Neural progenitor cell (in vitro differentiated cells): ENCODE results near the gene ARL6. TPM values are rescaled to one million over a fixed set of nuclear protein-coding genes. Genes with fewer than 3 reads are reported as not detected.
A peak's percentile ranks its signal among the peaks of the same experiment; 100 is the strongest.

ENCODE experiments used
- DNase-seq: peaks from one replicate; pipeline ENCODE4 v3.0.0-alpha.2; 2016; ENCODE audit warnings: low spot score
- H2AFZ ChIP-seq: fragments of 200-600 bp; sonication (generic); replicated peaks from 2 replicates; pipeline ENCODE4 v1.6.1; 2016; ENCODE audit warnings: antibody characterized with exemption
- H3F3A ChIP-seq: fragments of 200-600 bp; sonication (generic); 2 replicates; pipeline ENCODE4 v1.6.1; 2016; ENCODE audit warnings: antibody characterized with exemption, low read depth
- H3K27ac ChIP-seq: fragments of 200-600 bp; sonication (generic); 2 replicates; pipeline ENCODE4 v1.5.1; 2016; ENCODE audit warnings: mild to moderate bottlenecking
- H3K27me3 ChIP-seq: fragments of 200-600 bp; sonication (generic); 2 replicates; pipeline ENCODE4 v1.6.1; 2016; ENCODE audit warnings: mild to moderate bottlenecking, moderate library complexity
- H3K36me3 ChIP-seq: fragments of 200-600 bp; sonication (generic); 2 replicates; pipeline ENCODE4 v1.5.1; 2016
- H3K4me1 ChIP-seq: fragments of 200-600 bp; sonication (generic); 2 replicates; pipeline ENCODE4 v1.6.1; 2016; ENCODE audit warnings: mixed run types
- H3K4me2 ChIP-seq: fragments of 200-600 bp; sonication (generic); 2 replicates; pipeline ENCODE4 v1.6.1; 2016
- H3K4me3 ChIP-seq: fragments of 200-600 bp; sonication (generic); 2 replicates; pipeline ENCODE4 v1.5.1; 2016
- H3K79me2 ChIP-seq: fragments of 200-600 bp; sonication (generic); 2 replicates; pipeline ENCODE4 v1.6.1; 2016; ENCODE audit warnings: low read depth
- H3K9ac ChIP-seq: fragments of 200-600 bp; sonication (generic); 2 replicates; pipeline ENCODE4 v1.6.1; 2016
- H3K9me3 ChIP-seq: fragments of 200-600 bp; sonication (generic); 2 replicates; pipeline ENCODE4 v1.5.1; 2016; ENCODE audit warnings: low read depth
- H4K20me1 ChIP-seq: fragments of 200-600 bp; sonication (generic); 2 replicates; pipeline ENCODE4 v1.6.1; 2016; ENCODE audit warnings: low read depth
- H3K27ac Mint-ChIP-seq: 3 replicates; pipeline ENCODE4 v1.8.0; 2021; ENCODE audit warnings: mixed read lengths
- H3K27me3 Mint-ChIP-seq: 2 replicates; pipeline ENCODE4 v1.8.0; 2022; ENCODE audit warnings: low read depth, mild to moderate bottlenecking, inconsistent platforms, moderate library complexity, mixed read lengths; ENCODE audit not compliant: insufficient read depth
- H3K36me3 Mint-ChIP-seq: 3 replicates; pipeline ENCODE4 v1.8.0; 2021; ENCODE audit warnings: mixed read lengths
- H3K4me1 Mint-ChIP-seq: 3 replicates; pipeline ENCODE4 v1.8.0; 2021; ENCODE audit warnings: mixed read lengths
- H3K4me3 Mint-ChIP-seq: 3 replicates; pipeline ENCODE4 v1.8.0; 2021; ENCODE audit warnings: mild to moderate bottlenecking, moderate library complexity, mixed read lengths
- H3K9me3 Mint-ChIP-seq: 3 replicates; pipeline ENCODE4 v1.8.0; 2020; ENCODE audit warnings: mixed read lengths
- CTCF ChIP-seq: fragments of 200-600 bp; sonication (generic); IDR thresholded peaks from 2 replicates; pipeline ENCODE4 v1.5.1; 2017; ENCODE audit warnings: antibody characterized with exemption, mild to moderate bottlenecking
- EZH2 ChIP-seq: fragments of 200-600 bp; sonication (generic); IDR thresholded peaks from 2 replicates; pipeline ENCODE4 v1.6.1; 2017; ENCODE audit warnings: antibody characterized with exemption, mild to moderate bottlenecking, moderate library complexity
- EZH2phosphoT487 ChIP-seq: fragments of 200-600 bp; sonication (generic); IDR thresholded peaks from 2 replicates; pipeline ENCODE4 v1.6.1; 2017; ENCODE audit warnings: antibody characterized with exemption
- total RNA-seq: library from RNA; depleted of rRNA; stranded (reverse); fragments of >200 nt; gene quantifications from 2 replicates; pipeline ENCODE4 v1.2.3, GENCODE V29; 2015; ENCODE audit warnings: low replicate concordance

Gene ARL6
- total RNA-seq, 1 donor from 2014 or later, result 14.2 TPM

- no peak overlapping the region for H2AFZ ChIP-seq
- no peaks in the 10 kb centered on the region for H3K9me3 Mint-ChIP-seq
- no peak overlapping the region for H3K9ac ChIP-seq
- no peak for TF ChIP-seq CTCF
- no peak for TF ChIP-seq EZH2
- no peak for TF ChIP-seq EZH2phosphoT487
- H3K4me3 ChIP-seq, result no peak overlapping the region
- H3K27me3 Mint-ChIP-seq, result no peaks in the 10 kb centered on the region
- H3K4me1 ChIP-seq, result no peaks in the 10 kb centered on the region
- H3K4me2 ChIP-seq, result no peak overlapping the region
- no peak overlapping the region for H3K4me3 Mint-ChIP-seq
- no peaks in the 10 kb centered on the region for H3K4me1 Mint-ChIP-seq
- H4K20me1 ChIP-seq, result no peaks in the 10 kb centered on the region
- H3K36me3 ChIP-seq, result no peaks in the 10 kb centered on the region
- no peak for DNase-seq
- no peaks in the 10 kb centered on the region for H3K9me3 ChIP-seq
- no peak overlapping the region for H3K27ac ChIP-seq
- H3K27ac Mint-ChIP-seq, result no peak overlapping the region
- H3K79me2 ChIP-seq, result no peaks in the 10 kb centered on the region
- H3K36me3 Mint-ChIP-seq, result no peaks in the 10 kb centered on the region
- no peaks in the 10 kb centered on the region for H3F3A ChIP-seq
- H3K27me3 ChIP-seq, result no peaks in the 10 kb centered on the region
These were observed 43.1 kb upstream of the ARL6 start for GRCh38 chr3:97721446-97721845.

DNA sequence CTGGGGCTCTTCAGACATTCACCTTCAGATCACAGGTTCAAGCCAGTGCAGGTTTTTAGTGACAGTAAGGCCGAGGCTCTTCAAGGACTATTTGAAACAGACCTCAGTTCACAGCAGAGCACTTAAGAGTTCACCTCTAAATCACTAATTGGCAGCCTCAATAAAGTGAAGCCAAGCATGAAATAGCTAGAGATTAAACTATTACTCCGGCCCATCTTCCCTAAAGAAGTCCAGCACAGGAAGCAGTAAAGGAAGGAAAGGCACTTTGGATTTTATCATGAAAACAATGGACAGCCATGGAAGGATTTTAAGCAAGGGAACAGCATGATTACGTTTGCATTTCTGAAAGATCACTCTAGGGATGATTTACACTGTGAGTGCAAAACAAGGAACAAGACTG lies 27.6 kb upstream of the ARL6 start:
- H3K9ac ChIP-seq, result no peak overlapping the region
- no peaks in the 10 kb centered on the region for H3K9me3 ChIP-seq
- no peaks in the 10 kb centered on the region for H3K79me2 ChIP-seq
- no peak overlapping the region for H3K4me3 ChIP-seq
- H3K4me2 ChIP-seq, result peak overlapping the region; percentile 34
- Mint-ChIP-seq H3K27me3 (no peaks in the 10 kb centered on the region), H3K4me1 (no peaks in the 10 kb centered on the region), H3K36me3 (no peaks in the 10 kb centered on the region), H3K9me3 (no peaks in the 10 kb centered on the region), H3K27ac (no peak overlapping the region), H3K4me3 (no peak overlapping the region)
- no peaks in the 10 kb centered on the region for H3K36me3 ChIP-seq
- H3F3A ChIP-seq, result no peaks in the 10 kb centered on the region
- no peaks in the 10 kb centered on the region for H3K27me3 ChIP-seq
- H3K4me1 ChIP-seq, result peaks cover 9% of the 10 kb centered on the region
- no peak overlapping the region for H2AFZ ChIP-seq
- no peaks in the 10 kb centered on the region for H4K20me1 ChIP-seq
- peak; percentile 23 for DNase-seq
- no peak overlapping the region for H3K27ac ChIP-seq
- TF ChIP-seq EZH2 (no peak), EZH2phosphoT487 (no peak), CTCF (no peak)

DNA sequence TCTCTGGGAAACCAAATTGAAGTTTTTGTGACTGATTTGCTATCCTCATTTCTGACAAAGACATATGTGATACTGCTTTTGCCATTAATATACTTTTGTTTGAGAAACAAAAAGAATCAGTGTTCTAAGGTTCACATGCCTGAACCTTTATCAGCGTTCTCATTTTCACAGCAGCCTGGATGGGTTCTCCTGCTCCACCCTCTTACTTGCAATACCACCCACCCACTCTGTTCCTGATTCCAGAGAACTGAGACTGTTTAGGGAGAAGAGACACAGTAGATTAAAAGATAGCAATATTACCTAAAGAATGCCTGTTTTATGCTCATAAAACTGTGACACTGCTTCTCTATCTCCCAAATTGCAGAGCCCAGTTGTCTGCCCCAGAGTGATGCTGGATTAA lies 25.8 kb upstream of the ARL6 start:
- Mint-ChIP-seq H3K27me3 (no peaks in the 10 kb centered on the region), H3K4me1 (no peaks in the 10 kb centered on the region), H3K9me3 (no peaks in the 10 kb centered on the region), H3K4me3 (no peak overlapping the region), H3K27ac (no peak overlapping the region), H3K36me3 (no peaks in the 10 kb centered on the region)
- Histone ChIP-seq H3F3A (no peaks in the 10 kb centered on the region), H3K9me3 (no peaks in the 10 kb centered on the region), H3K36me3 (no peaks in the 10 kb centered on the region), H3K4me3 (no peak overlapping the region), H3K4me2 (no peak overlapping the region), H3K27ac (no peak overlapping the region), H3K79me2 (no peaks in the 10 kb centered on the region), H4K20me1 (no peaks in the 10 kb centered on the region), H3K9ac (no peak overlapping the region), H3K27me3 (no peaks in the 10 kb centered on the region), H3K4me1 (peaks cover 9% of the 10 kb centered on the region), H2AFZ (no peak overlapping the region)
- DNase-seq, result no peak
- TF ChIP-seq CTCF (no peak), EZH2phosphoT487 (no peak), EZH2 (no peak)

GRCh38 chr3:97742036-97742435 lies 22.5 kb upstream of the ARL6 start:
- Histone ChIP-seq H3K27me3 (no peaks in the 10 kb centered on the region), H3F3A (no peaks in the 10 kb centered on the region), H4K20me1 (no peaks in the 10 kb centered on the region), H3K79me2 (no peaks in the 10 kb centered on the region), H3K4me2 (no peak overlapping the region), H3K4me1 (peaks cover 6% of the 10 kb centered on the region), H3K9ac (no peak overlapping the region), H2AFZ (no peak overlapping the region), H3K4me3 (no peak overlapping the region), H3K9me3 (no peaks in the 10 kb centered on the region), H3K27ac (no peak overlapping the region), H3K36me3 (no peaks in the 10 kb centered on the region)
- Mint-ChIP-seq H3K27me3 (no peaks in the 10 kb centered on the region), H3K4me1 (peaks cover 3% of the 10 kb centered on the region), H3K27ac (no peak overlapping the region), H3K36me3 (no peaks in the 10 kb centered on the region), H3K9me3 (no peaks in the 10 kb centered on the region), H3K4me3 (no peak overlapping the region)
- DNase-seq, result no peak
- TF ChIP-seq EZH2phosphoT487 (no peak), EZH2 (no peak), CTCF (no peak)
